ENCODE measurements around the gene GLRX2. TPM values are rescaled to one million over a fixed set of nuclear protein-coding genes. Genes with fewer than 3 reads are reported as not detected.
"Not testable (repeated sequence)": the region's sequence is repeated elsewhere in the genome, so short reads cannot be mapped to it uniquely, and the experiment has no call there.

Gene GLRX2
- total RNA-seq, 2 donors from 2014 or later = 1.3 to 2.6 TPM

- Histone ChIP-seq H3K9me3 (no peaks in the 10 kb centered on the region), H3K4me3 (no peak overlapping the region), H3K4me1 (peaks cover 13% of the 10 kb centered on the region), H3K36me3 (replicated peaks in 1 of 2; ENCODE audit: insufficient read depth in 1 of 2, low read depth in 2 of 2) (no peaks in the 10 kb centered on the region), H3K27me3 (no peaks in the 10 kb centered on the region), H3K27ac (no peak overlapping the region)
- WGBS, 2 donors = 60 to 74% methylated on average over 3 of the region's 3 CpGs
- TF ChIP-seq CTCF (IDR thresholded peaks at IDR 0.05) (no peak), POLR2A (IDR thresholded peaks at IDR 0.05) (no peak)
- DNase-seq (no peak), ATAC-seq (no peak)
- intact Hi-C loops (cut with DNase I) = no loop called here
These were observed 13.0 kb upstream of the GLRX2 start for GRCh38 chr1:193118194-193118593.

GRCh38 chr1:193117167-193117566, 12.0 kb upstream of the GLRX2 start:
- H3K36me3 ChIP-seq (replicated peaks in 1 of 2; ENCODE audit: insufficient read depth in 1 of 2, low read depth in 2 of 2); H3K27ac ChIP-seq; intact Hi-C loops (cut with DNase I); H3K27me3 ChIP-seq; H3K9me3 ChIP-seq; H3K4me1 ChIP-seq; H3K4me3 ChIP-seq; DNase-seq; ATAC-seq: not testable (repeated sequence)
- WGBS, 2 donors = 86 to 90% methylated on average over 6 of the region's 6 CpGs

- Histone ChIP-seq H3K4me1 (no peaks in the 10 kb centered on the region), H3K27me3 (no peaks in the 10 kb centered on the region), H3K27ac (no peak overlapping the region), H3K9me3 (no peaks in the 10 kb centered on the region), H3K36me3 (replicated peaks in 1 of 2; ENCODE audit: insufficient read depth in 1 of 2, low read depth in 2 of 2) (no peaks in the 10 kb centered on the region), H3K4me3 (no peak overlapping the region)
- TF ChIP-seq CTCF (IDR thresholded peaks at IDR 0.05) (no peak), POLR2A (IDR thresholded peaks at IDR 0.05) (no peak)
- ATAC-seq (peak; percentile 38), DNase-seq (peak in 1 of 4 donors; percentile 28)
- intact Hi-C loops (cut with DNase I) = no loop called here
- WGBS, 2 donors = 65 to 70% methylated on average over 1 of the region's 1 CpG
These were observed 10.5 kb upstream of the GLRX2 start for GRCh38 chr1:193115629-193116227.

- no peak for ATAC-seq
- no peaks in the 10 kb centered on the region for H3K27me3 ChIP-seq
- 53 to 56% methylated on average over 6 of the region's 6 CpGs for WGBS, 2 donors
These were observed 9.4 kb upstream of the GLRX2 start for GRCh38 chr1:193114485-193115095.

GRCh38 chr1:193113992-193114332, 8.7 kb upstream of the GLRX2 start:
- DNase-seq = no peak
- H3K27me3 ChIP-seq = no peaks in the 10 kb centered on the region
- no peaks in the 10 kb centered on the region for H3K4me1 ChIP-seq
- H3K27ac ChIP-seq = no peak overlapping the region
- no peaks in the 10 kb centered on the region for H3K36me3 ChIP-seq (replicated peaks in 1 of 2; ENCODE audit: insufficient read depth in 1 of 2, low read depth in 2 of 2)
- no peaks in the 10 kb centered on the region for H3K9me3 ChIP-seq
- intact Hi-C loops (cut with DNase I) = no loop called here
- H3K4me3 ChIP-seq = no peak overlapping the region
- no peak for ATAC-seq
- no peak for TF ChIP-seq POLR2A (IDR thresholded peaks at IDR 0.05)
- TF ChIP-seq CTCF (IDR thresholded peaks at IDR 0.05) = no peak

More at GRCh38 chr1:193114485-193115095, 9.4 kb upstream of the GLRX2 start:
- Histone ChIP-seq H3K4me1 (no peaks in the 10 kb centered on the region), H3K36me3 (replicated peaks in 1 of 2; ENCODE audit: insufficient read depth in 1 of 2, low read depth in 2 of 2) (no peaks in the 10 kb centered on the region), H3K9me3 (no peaks in the 10 kb centered on the region), H3K4me3 (no peak overlapping the region), H3K27ac (no peak overlapping the region)
- DNase-seq = no peak
- intact Hi-C loops (cut with DNase I) = no loop called here
- TF ChIP-seq CTCF (IDR thresholded peaks at IDR 0.05) (no peak), POLR2A (IDR thresholded peaks at IDR 0.05) (no peak)

All from body of pancreas (tissue), 4 donors.